ENCODE results near the gene CNOT6. TPM values are rescaled to one million over a fixed set of nuclear protein-coding genes. Genes with fewer than 3 reads are reported as not detected.

The CNOT6 gene
- total and polyA plus RNA-seq, 4 donors, result 19.4 to 34.4 (median 28.5) TPM

DNA sequence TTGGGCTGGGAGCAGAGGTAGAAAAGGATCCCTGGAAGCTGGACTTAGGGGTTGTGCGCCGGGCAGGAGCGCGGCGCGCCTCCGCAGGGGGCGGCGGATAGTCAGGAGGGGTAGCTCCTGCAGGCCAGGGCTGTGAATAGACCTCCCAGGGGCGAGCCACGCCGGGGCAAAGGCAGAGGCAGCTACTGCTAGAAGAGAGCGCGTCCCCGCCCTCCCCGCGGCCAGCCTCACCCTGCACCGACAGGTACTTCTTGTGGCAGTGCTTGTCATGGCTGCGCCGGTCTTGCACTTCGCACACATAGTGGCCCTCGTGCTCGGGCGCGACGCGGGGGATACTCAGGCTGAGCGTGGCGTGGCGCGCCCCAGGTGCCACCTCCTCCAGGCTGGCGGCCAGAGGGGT lies 127.1 kb downstream of the CNOT6 start:
- H3K27ac ChIP-seq (ENCODE audit: low read depth, low read length), result no peak overlapping the region
- no peak for DNase-seq (ENCODE audit: low read depth in 4 of 6, low spot score in 6 of 6)
- H3K4me1 ChIP-seq (ENCODE audit: control insufficient read depth, insufficient read depth, low read length), result peaks cover 18% of the 10 kb centered on the region
- peaks cover 10% of the 10 kb centered on the region for H3K27me3 ChIP-seq (ENCODE audit: control insufficient read depth, insufficient read depth, low read length)
- no peaks in the 10 kb centered on the region for H3K9me3 ChIP-seq (ENCODE audit: control insufficient read depth, insufficient read depth, low read length)
- no peak overlapping the region for H3K4me3 ChIP-seq (ENCODE audit: low read depth, low read length)
- 70% methylated on average over 32 of the region's 32 CpGs for WGBS (ENCODE audit: insufficient coverage)
- no peaks in the 10 kb centered on the region for H3K36me3 ChIP-seq (ENCODE audit: control insufficient read depth, insufficient read depth, low read length)

DNA sequence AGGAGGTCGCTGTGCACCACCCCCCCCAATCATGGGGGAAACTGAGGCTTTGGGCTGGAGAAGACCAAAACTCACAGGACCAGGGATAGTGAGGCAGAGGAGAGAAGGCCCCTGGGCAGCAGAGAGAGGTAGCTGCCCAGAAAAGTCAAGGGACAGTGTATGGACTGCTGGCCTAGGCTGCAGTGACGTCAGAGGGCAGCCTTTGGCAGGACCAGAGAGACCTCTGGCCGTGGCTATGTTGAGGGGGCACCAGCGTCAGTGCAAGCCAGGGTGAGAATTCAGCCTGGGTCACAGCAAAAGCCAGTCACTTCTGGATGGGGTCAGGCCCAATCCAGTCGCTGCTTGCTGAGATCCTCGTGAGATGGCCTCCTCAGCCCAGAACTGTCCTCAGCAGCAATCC lies 128.7 kb downstream of the CNOT6 start:
- no peak overlapping the region for H3K4me3 ChIP-seq (ENCODE audit: low read depth, low read length)
- peaks cover 18% of the 10 kb centered on the region for H3K4me1 ChIP-seq (ENCODE audit: control insufficient read depth, insufficient read depth, low read length)
- H3K36me3 ChIP-seq (ENCODE audit: control insufficient read depth, insufficient read depth, low read length), result no peaks in the 10 kb centered on the region
- WGBS (ENCODE audit: insufficient coverage), result 89% methylated on average over 4 of the region's 6 CpGs
- no peak overlapping the region for H3K27ac ChIP-seq (ENCODE audit: low read depth, low read length)
- peaks cover 10% of the 10 kb centered on the region for H3K27me3 ChIP-seq (ENCODE audit: control insufficient read depth, insufficient read depth, low read length)
- no peaks in the 10 kb centered on the region for H3K9me3 ChIP-seq (ENCODE audit: control insufficient read depth, insufficient read depth, low read length)
- no peak for DNase-seq (ENCODE audit: low read depth in 4 of 6, low spot score in 6 of 6)

DNA sequence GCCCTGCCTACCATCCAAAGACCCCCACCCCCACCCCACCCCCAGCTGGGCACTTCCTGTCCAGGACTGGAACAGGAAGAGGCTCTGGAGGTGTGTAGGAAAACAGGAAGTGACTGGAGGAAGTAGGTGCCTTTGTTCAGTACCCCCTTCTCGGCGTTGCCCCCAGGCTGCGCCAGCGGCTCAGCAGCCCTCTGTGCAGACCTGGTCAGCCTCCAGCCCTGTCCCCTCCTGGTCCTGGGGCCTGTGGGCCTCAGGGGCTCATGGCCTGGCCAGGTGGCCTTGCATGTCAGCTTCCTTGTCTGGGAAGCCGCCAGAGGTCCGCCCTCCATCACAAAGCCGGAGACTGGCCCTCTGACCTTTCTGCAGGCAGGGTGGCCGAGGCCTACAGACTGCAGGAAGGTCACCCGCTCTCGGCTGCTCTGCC lies 129.2 kb downstream of the CNOT6 start:
- no peak overlapping the region for H3K4me3 ChIP-seq (ENCODE audit: low read depth, low read length)
- WGBS (ENCODE audit: insufficient coverage), result 79% methylated on average over 10 of the region's 10 CpGs
- peaks cover 8% of the 10 kb centered on the region for H3K27me3 ChIP-seq (ENCODE audit: control insufficient read depth, insufficient read depth, low read length)
- DNase-seq (ENCODE audit: low read depth in 4 of 6, low spot score in 6 of 6), result no peak
- H3K4me1 ChIP-seq (ENCODE audit: control insufficient read depth, insufficient read depth, low read length), result peaks cover 16% of the 10 kb centered on the region
- no peak overlapping the region for H3K27ac ChIP-seq (ENCODE audit: low read depth, low read length)
- no peaks in the 10 kb centered on the region for H3K36me3 ChIP-seq (ENCODE audit: control insufficient read depth, insufficient read depth, low read length)
- H3K9me3 ChIP-seq (ENCODE audit: control insufficient read depth, insufficient read depth, low read length), result no peaks in the 10 kb centered on the region

DNA sequence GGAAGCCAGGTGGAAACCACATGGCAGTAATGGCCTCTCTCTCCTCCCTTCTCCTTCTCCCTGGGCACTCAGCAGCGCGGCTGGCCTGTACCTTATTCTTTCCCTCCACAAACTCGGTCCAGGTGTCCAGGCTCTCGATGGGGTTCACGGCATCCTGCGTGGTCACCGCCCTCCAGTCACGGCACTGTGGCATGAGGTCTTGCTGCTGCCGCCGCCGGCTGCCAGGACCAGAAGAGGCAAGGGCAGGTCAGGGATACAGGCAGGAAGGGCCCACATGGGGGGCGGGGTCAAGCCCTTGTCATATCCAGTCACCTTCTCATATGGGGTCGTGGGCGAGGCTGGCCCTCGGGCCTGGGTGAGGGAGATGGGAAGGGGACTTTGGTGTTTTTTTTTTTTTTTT lies 129.7 kb downstream of the CNOT6 start:
- H3K9me3 ChIP-seq (ENCODE audit: control insufficient read depth, insufficient read depth, low read length), result no peaks in the 10 kb centered on the region
- H3K4me3 ChIP-seq (ENCODE audit: low read depth, low read length), result no peak overlapping the region
- H3K36me3 ChIP-seq (ENCODE audit: control insufficient read depth, insufficient read depth, low read length), result no peaks in the 10 kb centered on the region
- H3K4me1 ChIP-seq (ENCODE audit: control insufficient read depth, insufficient read depth, low read length), result peaks cover 12% of the 10 kb centered on the region
- WGBS (ENCODE audit: insufficient coverage), result 82% methylated on average over 12 of the region's 15 CpGs
- peaks cover 5% of the 10 kb centered on the region for H3K27me3 ChIP-seq (ENCODE audit: control insufficient read depth, insufficient read depth, low read length)
- no peak for DNase-seq (ENCODE audit: low read depth in 4 of 6, low spot score in 6 of 6)
- no peak overlapping the region for H3K27ac ChIP-seq (ENCODE audit: low read depth, low read length)

DNA sequence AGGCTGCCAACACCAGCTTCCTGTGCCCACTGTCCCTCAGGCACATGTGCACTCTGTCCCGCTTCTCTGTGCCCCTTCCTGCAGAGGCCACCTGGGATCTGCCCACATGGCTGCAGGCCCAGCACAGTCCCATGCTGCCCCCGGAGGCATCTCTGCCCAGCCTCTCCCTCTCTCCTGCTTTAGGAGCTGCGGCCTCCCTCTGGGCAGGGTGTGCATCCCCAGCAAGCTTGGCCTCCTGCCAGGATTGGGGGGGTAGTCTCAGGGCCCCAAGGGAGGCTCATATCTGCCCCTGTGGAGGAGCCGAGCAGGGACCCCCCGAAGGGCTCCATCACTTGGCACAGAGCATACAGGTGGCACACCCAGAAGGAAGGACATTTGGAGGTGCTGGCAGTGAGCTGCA lies 130.4 kb downstream of the CNOT6 start:
- Histone ChIP-seq H3K9me3 (ENCODE audit: control insufficient read depth, insufficient read depth, low read length) (no peaks in the 10 kb centered on the region), H3K4me1 (ENCODE audit: control insufficient read depth, insufficient read depth, low read length) (peaks cover 8% of the 10 kb centered on the region), H3K36me3 (ENCODE audit: control insufficient read depth, insufficient read depth, low read length) (no peaks in the 10 kb centered on the region), H3K27ac (ENCODE audit: low read depth, low read length) (no peak overlapping the region), H3K4me3 (ENCODE audit: low read depth, low read length) (no peak overlapping the region), H3K27me3 (ENCODE audit: control insufficient read depth, insufficient read depth, low read length) (peaks cover under 1% of the 10 kb centered on the region)
- no peak for DNase-seq (ENCODE audit: low read depth in 4 of 6, low spot score in 6 of 6)
- 79% methylated on average over 4 of the region's 5 CpGs for WGBS (ENCODE audit: insufficient coverage)

DNA sequence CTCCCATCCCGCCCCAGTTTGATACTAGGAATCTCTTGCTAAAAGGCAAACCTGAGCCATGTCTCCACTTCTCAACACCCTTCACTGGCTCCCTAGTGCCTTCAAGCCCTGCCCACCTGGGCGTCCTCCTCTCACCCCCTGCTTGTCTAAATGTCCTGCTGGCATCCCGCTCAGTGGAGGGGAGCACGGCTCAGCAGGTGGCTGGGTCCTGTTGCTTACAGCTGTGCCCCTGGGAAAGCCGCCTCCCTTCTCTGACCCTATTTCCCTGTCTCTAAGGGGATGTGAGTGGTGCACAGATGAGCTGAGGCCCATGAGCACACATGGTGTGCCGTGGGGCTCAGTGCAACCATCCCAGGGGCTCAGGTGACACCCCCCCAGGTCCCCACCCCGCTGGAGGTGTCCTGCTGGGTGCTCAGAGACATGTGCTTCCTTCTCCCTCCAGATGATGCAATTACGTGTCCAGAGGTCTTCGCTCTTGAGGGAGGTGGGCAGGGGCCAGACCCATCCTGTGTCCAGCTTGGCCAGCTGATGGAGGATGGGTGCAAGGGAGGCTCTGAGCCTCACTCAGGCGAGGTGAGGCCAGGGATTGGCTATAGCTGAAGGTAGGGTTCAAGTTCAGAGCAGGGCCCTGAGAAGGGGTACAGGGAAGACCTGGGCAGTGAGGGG lies 131.1 kb downstream of the CNOT6 start:
- H3K4me1 ChIP-seq (ENCODE audit: control insufficient read depth, insufficient read depth, low read length), result peaks cover 7% of the 10 kb centered on the region
- no peak overlapping the region for H3K4me3 ChIP-seq (ENCODE audit: low read depth, low read length)
- WGBS (ENCODE audit: insufficient coverage), result 87% methylated on average over 10 of the region's 10 CpGs
- H3K9me3 ChIP-seq (ENCODE audit: control insufficient read depth, insufficient read depth, low read length), result no peaks in the 10 kb centered on the region
- no peaks in the 10 kb centered on the region for H3K36me3 ChIP-seq (ENCODE audit: control insufficient read depth, insufficient read depth, low read length)
- no peak overlapping the region for H3K27ac ChIP-seq (ENCODE audit: low read depth, low read length)
- no peak for DNase-seq (ENCODE audit: low read depth in 4 of 6, low spot score in 6 of 6)
- H3K27me3 ChIP-seq (ENCODE audit: control insufficient read depth, insufficient read depth, low read length), result no peaks in the 10 kb centered on the region

DNA sequence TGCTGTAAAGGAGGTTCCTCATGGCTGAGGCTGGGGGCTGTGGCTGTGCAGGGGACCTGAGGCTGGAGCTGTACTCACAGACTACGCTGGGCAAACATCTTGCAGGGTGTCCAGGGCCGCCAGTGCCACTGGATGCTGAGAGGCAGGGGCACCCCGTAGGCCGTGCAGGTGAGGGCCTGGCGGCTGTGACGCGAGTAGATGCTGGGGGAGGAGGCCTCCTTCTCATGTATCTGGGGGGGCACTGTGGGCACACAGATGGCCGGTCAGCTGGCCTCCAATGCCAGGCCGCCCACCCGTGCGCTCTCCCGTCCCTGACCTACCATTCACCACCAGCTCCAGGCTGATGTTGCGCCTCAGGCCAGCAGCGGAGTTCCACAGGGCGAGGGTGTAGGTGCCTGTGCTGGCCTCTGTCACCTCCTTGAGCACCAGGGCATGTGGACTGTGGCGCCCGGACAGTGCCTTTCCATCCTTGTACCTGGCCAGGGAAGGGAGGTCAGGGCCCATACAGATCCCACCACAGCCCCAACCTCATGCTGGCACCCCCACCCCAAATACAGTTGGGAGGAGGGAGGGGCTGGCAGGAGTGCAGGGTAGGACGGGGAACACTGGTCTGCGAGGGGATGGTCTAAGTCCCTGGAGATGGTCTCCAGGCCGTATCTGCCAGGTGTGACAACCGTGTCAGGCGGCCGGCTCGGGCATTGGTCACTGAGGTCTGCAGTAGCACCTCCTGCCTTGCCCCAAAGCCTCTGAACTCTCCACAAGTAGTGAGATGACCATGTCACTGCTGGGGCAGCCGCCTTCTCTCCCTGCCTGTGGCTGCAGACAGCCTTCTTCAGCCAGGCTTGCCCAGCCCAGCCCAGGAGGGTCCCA lies 131.8 kb downstream of the CNOT6 start:
- 90% methylated on average over 20 of the region's 25 CpGs for WGBS (ENCODE audit: insufficient coverage)
- Histone ChIP-seq H3K9me3 (ENCODE audit: control insufficient read depth, insufficient read depth, low read length) (no peaks in the 10 kb centered on the region), H3K27me3 (ENCODE audit: control insufficient read depth, insufficient read depth, low read length) (no peaks in the 10 kb centered on the region), H3K4me3 (ENCODE audit: low read depth, low read length) (no peak overlapping the region), H3K27ac (ENCODE audit: low read depth, low read length) (no peak overlapping the region), H3K36me3 (ENCODE audit: control insufficient read depth, insufficient read depth, low read length) (no peaks in the 10 kb centered on the region), H3K4me1 (ENCODE audit: control insufficient read depth, insufficient read depth, low read length) (peaks cover 7% of the 10 kb centered on the region)
- no peak for DNase-seq (ENCODE audit: low read depth in 4 of 6, low spot score in 6 of 6)

DNA sequence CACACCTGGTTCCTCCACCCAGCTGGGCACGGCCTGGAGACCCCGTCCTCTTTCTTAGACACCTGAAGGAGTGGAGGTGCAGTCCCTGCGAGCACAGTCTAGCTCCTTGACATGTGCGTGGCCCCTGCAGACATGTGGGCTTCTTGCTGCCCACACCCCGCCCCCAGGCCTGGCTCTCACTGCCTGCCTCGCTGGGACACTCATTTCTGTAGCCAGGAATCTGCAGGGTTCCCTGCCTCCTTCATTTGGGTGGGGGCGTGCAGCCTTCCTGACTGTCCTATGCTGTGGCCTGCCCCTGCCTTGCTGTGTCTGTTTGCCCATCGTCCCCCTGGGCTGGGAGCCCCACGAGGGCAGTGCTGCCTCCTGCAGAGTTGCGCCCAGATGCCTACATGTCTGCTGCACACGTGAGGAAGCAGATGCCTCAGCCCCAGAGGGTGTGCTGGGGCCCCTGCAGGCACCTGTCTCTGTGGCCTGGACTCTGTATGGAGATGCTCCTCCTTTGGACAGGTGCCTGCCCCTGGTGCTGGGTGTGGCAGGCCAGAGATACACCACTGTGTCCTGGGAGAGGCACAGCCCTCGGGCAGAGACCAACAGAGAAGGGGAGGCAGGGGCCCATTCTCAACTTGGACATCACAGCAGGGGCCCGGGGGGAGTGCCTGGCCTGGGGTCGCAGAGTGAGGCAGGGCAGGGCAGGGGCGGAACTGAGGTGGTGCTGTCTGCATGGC lies 132.6 kb downstream of the CNOT6 start:
- Histone ChIP-seq H3K4me3 (ENCODE audit: low read depth, low read length) (no peak overlapping the region), H3K4me1 (ENCODE audit: control insufficient read depth, insufficient read depth, low read length) (peaks cover 7% of the 10 kb centered on the region), H3K27ac (ENCODE audit: low read depth, low read length) (no peak overlapping the region), H3K27me3 (ENCODE audit: control insufficient read depth, insufficient read depth, low read length) (no peaks in the 10 kb centered on the region), H3K36me3 (ENCODE audit: control insufficient read depth, insufficient read depth, low read length) (no peaks in the 10 kb centered on the region), H3K9me3 (ENCODE audit: control insufficient read depth, insufficient read depth, low read length) (no peaks in the 10 kb centered on the region)
- WGBS (ENCODE audit: insufficient coverage), result 78% methylated on average over 15 of the region's 15 CpGs
- no peak for DNase-seq (ENCODE audit: low read depth in 4 of 6, low spot score in 6 of 6)

DNA sequence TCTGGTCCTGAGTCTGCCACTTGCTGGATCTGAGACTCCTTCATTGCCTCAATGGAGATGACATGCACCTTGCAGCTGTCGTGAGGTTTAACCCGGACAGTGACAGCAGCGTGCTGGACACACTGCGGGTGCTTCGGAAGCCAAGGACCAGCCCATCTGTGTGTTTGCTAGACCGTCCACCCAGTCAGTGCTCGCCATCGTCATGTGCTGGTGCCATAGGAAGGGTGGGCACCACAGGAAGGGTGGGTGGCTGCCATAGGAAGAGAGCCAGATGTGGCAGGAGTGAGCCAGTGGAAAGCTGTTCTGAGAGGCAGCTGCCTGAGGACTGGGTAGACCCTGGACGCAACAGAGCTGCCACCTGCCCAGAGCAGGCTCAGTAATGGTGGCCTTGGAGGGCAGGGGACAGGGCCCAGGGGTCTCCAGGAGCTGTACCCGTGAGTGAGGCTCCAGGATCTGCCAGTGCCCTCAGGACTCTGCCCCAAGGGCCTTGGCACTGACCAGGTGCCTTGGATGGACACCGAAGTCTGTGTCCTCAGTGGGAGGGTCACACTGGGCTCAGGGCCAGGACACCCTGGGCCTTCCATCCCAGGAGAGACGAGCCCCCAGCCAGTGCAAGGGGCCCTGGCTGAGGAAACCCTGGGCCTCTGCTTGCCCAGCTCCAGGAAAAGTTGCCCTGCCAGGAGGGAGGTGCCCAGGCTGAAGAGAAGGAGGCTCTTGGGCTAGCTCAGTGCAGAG lies 133.4 kb downstream of the CNOT6 start:
- Histone ChIP-seq H3K27me3 (ENCODE audit: control insufficient read depth, insufficient read depth, low read length) (no peaks in the 10 kb centered on the region), H3K4me3 (ENCODE audit: low read depth, low read length) (no peak overlapping the region), H3K9me3 (ENCODE audit: control insufficient read depth, insufficient read depth, low read length) (no peaks in the 10 kb centered on the region), H3K36me3 (ENCODE audit: control insufficient read depth, insufficient read depth, low read length) (no peaks in the 10 kb centered on the region), H3K27ac (ENCODE audit: low read depth, low read length) (no peak overlapping the region), H3K4me1 (ENCODE audit: control insufficient read depth, insufficient read depth, low read length) (peaks cover 14% of the 10 kb centered on the region)
- DNase-seq (ENCODE audit: low read depth in 4 of 6, low spot score in 6 of 6), result no peak
- WGBS (ENCODE audit: insufficient coverage), result 84% methylated on average over 12 of the region's 12 CpGs
